Effector CD4-positive, alpha-beta T cell (primary cell): ENCODE measurements around the gene KLK12.

Source experiments
- DNase-seq: peaks from one replicate; pipeline ENCODE4 v3.0.0-alpha.2; 2020

Gene KLK12

DNA sequence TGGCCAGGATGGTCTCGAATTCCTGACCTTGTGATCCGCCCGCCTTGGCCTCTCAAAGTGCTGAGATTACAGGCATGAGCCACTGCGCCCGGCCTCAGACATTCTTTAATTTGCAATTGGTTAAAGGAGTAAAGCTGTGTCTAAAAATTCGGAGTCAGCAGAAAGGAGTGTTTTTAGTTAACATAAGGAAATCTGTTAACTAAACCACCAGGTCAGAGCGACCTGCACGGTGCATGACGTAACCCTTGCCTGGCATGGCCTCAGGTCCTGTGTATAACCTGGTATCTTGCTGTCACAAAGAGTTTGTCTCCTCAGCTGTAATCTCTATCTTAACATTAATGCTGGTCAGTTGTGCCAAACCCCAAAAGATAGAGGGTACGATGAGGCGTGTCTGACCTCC, 9.5 kb upstream of the KLK12 start:
- DNase-seq = no peak

DNA sequence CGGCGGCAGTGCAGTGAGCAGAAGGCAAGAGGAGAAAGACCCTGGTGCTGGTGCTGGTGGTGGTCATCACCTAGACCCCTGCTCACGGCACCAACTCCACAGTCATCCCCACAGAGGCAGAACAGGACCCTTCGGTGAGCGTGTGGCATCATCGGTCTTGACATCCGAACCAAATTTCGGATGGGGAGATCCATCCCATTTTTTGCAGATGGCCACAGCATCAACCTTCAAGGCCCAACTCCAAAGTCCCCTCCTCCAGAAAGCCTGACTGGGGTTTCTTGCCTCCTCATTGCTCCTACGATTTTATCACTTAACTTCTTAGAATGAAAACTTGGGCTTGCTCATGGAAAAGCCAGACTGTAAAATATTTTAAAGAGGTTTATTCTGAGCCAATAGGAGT, 8.7 kb upstream of the KLK12 start:
- no peak for DNase-seq

DNA sequence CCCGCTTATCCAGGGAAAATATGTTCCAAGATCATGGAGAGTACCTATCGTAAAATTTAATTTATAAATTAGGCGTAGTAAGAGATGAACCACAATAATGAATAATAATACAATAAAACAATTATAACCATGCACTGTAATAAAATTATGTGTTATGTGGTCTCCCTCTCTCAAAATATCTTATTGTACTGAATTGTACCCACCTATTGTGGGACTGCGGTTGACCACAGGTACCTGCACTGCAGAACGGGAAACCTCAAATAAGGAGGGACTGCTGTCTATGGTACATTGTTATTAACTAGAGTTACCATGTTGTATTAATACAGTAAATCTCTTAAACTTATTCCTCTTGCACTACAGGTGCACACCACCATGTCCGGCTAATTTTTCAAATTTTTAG, 5.3 kb upstream of the KLK12 start:
- DNase-seq = no peak

DNA sequence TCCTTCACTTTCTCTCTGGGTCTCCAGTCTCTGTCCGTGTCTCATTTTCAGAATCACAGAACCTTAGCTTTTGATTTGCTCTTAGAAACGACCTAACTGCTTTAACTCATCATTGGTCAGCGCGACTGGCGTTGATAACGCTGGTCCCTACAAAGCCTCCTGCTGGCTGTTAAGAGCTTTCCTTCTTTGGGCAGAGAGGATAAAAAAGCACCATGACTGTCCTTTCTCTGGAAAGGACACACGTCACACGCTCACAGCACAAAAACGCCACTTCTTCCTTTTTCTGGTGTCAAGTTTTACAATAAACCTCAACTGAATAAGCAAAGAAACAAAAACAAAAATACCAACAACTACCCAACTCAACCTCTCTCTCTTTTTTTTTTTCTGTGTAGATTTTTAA, 1.7 kb upstream of the KLK12 start:
- DNase-seq = no peak

DNA sequence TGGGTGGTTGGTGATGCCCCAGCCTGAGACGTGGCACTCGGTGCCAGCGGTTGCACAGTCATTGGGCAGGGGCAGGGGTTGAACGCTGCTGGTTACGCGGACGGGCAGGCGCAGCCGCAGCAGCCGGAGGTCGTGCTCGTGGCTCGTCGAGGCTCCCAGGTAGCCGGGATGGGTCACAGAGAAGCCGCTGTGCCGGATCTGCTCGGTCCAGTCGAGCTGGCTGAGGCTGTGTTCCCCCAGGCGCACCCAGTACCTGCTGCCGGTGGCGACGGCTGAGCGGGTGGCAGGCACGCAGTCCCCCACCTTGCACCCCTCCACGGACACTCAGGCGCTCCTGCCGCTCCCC, 2.9 kb downstream of the KLK12 start:
- DNase-seq = no peak

DNA sequence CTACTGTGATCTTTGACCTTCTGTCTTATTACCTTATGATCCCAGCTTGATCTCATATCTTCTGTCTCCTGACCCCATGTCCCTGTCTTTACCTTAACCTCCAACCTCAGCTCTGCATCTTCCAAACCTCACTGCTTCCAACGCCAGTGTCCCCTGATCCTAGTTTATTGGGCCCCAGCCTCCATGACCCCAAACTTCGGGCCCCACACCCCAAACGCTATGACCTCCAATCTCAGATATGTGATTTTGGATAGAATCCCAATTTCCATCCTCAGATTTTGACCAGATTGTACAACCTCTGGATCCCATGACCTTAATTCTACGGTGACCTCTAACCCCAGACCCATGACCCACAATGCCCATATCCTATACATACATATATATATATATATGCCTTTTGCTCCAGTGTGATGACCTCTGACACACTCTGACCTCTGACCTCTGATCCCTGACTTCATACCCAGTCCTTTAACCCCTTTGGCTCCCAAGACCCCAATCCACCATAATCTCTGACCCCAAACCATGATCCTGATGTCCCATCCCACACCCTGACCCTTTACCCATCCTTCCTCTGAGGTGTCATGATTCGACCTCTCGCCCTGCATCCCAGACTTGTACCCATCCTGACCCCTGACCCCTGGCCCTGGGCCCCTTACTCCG, 3.5 kb downstream of the KLK12 start:
- no peak for DNase-seq

DNA sequence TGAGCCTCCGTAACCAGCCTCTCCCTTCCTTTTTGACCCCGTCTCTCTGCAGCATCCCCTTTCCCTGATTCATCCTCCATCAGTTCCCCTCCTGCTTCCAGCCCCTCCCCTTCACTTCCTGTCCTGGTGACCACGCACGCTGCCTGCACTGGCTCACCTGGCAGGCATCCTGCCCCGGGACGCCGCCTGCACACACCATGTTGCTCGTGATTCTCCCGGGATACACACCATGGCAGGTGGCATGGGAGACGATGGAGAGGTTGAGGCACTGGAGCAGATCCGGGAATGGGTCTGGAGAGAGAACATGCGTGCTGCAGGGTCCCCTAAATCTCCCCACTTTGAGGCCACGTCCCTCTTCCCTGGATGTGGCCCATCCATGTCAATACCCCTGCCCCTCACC, 4.2 kb downstream of the KLK12 start:
- no peak for DNase-seq

DNA sequence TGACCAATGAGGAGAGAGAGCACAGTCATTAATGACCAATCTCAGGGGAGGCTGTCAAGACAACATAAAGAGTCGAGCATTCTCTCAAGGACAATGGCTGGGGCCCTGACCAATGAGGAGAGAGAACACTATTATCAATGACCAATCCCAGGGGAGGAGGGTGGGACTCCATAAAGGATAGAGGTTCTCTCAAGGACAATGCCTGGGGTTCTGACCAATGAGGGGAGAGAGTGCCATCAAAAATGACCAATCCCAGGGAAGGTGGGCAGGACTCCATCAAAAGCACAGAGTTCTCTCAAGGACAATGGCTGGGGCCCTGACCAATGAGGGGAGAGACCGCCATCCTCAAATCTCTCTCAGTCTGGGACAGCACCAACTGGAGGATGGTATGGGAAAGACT, 5.1 kb downstream of the KLK12 start:
- no peak for DNase-seq

DNA sequence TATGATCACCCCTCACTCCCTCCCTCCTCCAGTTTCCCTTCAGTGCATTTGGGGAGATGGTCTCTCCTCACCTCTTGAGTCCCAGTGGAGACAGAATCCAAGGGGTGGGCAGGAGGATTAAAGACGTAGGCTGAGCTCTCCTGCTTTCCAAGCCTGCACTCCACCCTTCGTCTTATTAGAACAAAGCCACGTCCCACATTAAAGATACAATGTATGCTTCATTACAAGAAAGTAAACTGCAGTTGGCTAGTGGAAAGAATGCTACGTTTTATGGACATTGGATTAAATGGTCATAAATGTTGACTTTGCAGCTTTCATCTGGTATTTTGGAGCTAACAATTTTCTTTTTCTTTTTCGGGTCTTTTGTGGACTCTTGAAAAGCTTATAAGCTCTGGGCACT, 6.9 kb downstream of the KLK12 start:
- no peak for DNase-seq

DNA sequence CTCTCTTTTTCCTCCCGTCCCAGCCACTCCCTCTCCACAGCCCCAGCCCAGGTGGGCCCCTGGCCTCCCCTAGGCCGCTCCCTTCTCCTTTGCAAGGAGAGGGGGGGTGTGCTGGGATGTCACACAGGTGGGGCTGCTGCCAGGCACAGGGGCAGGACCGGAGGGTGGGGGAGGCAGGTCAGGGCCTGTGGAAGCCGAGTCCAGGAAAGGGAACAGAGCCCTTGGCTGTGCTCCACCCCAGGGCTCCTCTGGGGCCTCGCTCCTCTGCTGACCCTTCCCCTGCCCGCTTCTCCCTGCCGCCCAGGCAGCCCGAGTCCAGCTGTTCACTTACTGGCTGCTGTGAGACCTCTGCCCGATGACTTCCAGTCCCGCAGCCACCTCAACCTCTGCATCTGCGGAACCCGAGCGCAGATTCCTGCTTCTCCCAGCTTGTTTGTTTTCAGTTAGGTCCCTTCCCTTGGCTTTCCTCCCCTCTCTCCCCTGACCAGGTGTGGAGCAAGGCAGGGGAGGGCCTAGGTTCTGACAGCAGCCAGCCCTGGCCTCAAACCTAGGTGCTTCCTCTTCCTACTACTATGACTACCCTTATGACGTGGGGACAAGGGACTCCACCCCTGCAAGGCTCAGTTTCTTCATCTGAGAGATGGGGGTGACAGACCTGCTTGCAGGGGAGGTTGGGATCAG, 7.5 kb downstream of the KLK12 start:
- no peak for DNase-seq

DNA sequence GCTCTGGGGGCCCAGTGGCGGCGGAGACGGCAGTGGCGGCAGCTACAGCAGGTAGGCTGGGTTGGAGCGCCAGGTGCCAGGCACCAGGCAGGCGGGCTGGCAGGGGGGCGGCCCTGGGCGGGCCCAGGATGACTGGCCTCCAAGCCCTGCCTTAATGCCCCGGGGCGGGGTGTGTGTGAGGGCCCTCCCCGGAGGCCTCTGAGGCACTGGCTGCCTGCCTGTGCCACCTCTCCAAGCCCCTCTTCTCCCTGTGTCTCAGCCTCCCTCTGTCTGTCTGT, 8.3 kb downstream of the KLK12 start, which contains the start of gene KLK11:
TSS of gene KLK11 (minus strand) at position 63 of the 278 bp plus-strand sequence. CDS start 985 bp downstream, outside the sequence.
- DNase-seq = no peak

DNA sequence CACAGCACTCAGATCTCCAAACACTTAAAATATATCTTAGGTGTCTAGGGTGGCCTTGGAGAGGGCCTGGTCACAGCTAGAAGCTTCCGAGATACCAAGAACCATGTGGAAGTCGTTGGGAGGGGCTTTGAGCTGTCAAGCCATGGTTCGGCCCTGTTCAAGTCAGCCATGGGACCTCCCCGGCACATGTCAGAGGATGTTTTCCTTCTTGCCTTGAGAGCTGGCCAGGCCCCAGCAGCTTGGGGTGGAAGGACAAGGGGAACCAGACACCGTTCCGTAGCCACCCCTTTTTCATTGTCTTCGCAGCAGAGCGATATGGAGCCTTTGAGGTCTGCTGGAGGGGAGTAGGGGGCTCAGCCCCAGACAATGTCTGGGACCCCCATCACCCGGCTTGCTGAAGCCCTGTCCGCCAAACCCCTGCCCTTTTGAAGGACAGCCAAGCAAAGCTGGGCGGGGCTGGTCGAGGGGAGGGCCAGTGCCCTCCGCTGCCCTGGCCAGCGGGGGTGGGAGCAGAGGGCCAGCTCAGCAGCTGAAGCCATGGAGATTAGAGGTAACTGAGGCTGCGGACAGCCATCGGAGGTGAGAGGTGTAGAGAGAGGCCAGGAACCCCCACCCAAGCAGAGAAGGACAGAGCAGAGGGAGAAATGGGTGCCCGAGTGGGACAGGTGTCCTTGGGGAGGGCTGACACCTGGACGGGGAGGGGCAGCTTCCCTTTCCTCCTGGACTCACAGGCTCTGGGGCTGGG, 8.8 kb downstream of the KLK12 start:
- DNase-seq = no peak

DNA sequence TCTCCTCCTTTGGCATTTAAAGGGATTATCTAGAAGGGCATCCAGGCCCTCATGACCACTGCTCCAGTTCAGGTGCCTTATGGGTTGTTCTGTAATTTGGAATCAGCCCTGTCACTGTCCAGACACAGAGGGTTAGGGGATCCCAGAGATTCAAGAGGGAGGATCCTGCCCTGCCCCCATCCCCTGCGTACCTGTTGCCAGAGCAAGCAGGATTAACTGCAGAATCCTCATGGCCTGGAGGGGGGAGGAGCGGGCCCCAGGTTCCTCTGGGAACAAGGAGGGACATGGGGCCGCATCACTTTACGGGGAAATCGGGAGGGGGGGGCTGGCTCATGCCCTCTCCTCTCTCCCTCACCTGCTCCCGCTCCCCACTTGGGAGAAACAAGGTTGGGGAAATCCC, 9.4 kb downstream of the KLK12 start:
- no peak for DNase-seq

DNA sequence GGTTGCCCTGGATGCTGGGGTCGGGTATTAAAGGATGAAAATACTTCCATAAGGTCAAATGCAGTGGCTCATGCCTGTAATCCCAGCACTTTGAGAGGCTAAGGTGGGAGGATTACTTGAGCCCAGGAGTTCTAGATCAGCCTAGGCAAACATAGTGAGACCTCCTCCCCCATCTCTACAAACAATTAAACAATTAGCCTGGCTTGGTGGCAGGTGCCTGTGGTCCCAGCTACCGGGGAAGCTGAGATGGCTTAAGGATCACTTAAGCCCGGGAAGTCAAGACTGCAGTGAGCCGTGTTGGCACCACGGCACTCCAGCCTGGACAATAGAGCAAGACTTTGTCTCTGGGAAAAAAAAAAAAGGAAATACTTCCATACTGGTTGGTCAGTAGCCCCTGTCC, 9.9 kb downstream of the KLK12 start:
- no peak for DNase-seq

DNA sequence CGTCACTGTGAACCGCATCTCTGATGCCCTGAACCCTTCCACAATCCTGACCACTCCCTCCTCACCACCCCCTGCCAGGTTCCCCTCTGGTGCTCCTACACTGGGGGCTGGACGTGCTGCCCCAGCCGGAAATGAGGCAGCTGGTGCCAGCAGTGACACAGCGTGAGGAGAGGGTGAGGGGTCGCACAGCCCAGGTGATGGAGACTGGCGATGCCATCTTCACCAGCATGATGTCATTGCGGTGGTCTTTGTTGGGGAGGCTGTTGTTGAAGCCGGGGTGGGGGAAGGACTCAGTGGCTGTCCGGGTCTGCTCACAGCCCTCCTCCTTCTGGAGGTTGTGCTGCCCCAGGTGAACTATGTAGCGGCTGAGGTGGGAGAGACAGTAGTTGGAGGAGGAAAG, 10.9 kb downstream of the KLK12 start:
- DNase-seq = no peak

DNA sequence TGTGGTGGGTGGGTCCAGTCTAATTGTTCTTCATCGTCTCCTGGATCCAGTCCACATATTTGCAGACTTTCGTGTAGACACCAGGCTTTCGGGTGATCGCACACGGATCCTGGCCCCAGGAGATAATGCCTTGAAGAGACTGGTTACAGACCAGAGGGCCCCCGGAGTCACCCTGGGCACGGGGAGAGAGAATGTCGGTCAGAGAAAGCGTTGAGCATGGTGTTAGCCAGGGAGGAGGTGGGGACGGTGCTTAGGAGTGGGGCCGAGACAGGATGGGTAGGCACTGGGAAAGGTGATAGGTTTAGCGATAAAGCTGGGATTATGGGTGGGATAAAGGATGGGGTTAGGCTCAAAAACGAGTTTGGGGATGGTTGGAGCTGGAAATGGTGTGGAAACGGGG, 12.3 kb downstream of the KLK12 start:
- no peak for DNase-seq

DNA sequence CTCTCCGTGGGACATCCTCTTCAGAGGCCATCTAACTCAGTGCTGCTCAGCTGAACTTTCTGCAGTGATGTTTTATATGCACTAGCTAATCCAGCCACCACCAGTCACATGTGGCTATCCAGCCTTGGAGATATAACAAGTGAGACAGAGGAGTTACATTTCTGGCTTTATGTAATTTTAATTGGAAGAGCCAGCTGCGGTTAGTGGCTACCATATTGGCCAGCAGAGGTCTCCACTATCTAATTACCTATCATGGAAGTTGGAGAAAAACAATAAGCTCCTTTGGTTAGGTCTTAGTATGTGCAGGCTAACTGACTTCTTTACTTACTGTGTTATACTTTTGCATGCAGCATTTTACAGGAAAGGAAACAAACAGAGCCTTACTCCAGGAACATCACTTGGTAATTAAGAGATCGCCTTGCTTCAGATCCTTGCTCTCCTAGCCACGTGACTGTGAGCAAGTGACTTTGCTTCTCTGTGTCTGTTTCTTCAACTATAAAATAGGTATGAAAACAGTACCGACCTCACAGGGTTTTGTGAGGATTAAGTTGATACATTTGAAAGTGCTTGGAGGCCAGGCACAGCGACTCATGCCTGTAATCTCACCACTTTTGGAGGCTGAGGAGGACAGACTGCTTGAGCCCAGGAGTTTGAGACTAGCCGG, 13.7 kb downstream of the KLK12 start:
- no peak for DNase-seq

DNA sequence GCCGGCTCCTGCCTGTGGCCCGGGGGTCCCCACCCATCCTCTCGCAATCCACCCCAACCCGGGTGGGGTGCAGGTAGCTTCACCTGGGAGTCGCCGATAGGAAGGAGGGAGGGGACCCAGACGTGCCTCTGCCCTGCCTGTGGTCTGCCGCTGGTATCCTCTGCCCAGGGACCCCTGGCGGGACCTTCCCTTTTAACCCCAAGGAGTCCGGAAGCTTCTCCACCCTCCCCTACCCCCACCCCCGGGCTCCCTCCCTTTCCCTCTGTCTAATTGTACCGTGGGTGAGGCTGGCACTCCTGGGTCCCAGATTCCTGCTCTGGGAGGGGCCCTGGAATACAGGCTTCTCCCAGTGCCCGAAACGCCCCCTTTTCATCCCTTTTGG, 15.3 kb downstream of the KLK12 start, which contains the start of gene KLK10:
TSS of gene KLK10 (minus strand) at position 166 of the 382 bp plus-strand sequence. CDS start 579 bp downstream, outside the sequence.
- DNase-seq = no peak

DNA sequence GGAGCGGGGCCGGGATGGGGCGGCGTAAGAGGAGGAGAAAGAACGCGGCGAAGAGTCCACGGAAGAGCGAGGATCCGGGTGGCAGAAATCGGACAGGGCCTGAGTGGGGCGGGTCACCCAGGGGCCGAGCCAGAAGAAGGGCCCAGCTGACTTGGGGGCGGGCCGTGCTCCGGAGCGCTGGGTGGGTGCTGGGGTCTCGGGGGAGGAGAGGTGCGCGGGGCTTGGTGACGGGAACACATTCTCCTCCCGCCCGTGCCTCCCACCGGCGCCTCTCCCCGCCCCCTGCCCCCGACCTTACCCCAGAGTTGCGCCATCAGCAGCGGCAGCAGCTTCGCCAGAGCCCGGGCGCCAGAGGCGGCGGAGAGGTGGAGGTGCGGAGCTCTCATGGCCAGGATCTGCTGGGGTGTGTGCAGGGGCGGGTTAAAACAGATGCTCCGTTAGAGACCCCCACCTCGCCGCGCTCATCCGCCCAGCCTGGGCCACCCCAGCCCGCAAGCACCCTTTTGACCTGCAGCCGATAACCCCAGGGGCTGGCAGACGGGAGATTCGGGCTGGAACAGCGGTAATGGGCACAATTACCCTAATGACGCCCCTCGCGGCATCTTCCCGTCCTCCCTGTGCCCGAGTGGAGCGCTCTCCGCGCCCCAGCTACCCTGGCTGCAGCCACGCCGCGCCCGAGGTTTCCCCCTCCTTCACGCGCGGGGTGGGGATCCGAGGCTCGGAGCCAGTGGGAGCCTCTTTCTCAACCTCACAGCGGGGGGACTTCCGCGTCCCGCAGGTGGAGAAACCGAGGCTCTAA, 15.9 kb downstream of the KLK12 start:
- no peak for DNase-seq

DNA sequence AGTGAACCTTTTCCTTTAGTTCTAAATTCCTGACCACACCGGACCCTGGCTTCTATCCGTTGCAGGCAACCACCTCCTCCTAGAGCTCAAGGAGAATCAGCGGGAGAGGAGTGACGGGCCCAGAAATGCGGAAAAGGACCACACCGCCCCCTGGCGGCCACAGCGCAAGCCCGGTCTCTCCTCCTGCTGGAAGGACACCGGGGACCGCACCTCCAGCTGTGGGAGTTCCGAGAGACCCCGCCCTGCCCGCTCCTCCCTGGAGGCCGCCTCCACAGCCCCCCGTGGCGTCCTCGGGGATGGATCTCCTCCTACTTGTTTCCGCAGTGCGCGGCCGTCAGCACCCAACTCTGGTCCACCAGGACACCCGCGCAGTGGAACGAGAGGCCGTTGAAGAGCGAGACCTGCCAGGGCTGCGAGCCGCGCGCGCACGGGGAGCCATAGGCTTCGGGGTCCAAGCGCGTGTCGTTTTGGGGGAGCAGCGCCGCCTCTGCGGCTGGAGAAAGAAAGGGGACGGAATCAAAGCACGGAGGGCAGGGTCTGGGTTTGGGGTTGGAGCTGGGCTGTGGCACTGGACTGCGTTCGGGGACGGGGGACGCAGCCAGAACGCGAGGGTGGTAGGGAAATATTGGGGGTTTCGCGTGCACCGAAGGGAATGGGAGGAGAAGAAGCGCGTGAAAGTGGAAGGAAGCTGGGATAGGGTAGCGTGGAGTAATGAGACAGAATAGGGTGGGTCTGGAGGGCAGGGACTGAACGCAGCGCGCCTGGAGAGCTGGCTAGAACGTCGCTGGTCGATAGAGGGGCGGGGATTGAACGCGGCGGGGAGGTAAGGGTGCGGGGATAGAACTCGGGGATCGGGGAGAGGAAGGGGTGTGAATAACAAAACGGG, 17.8 kb downstream of the KLK12 start:
- DNase-seq = peak; percentile 5

DNA sequence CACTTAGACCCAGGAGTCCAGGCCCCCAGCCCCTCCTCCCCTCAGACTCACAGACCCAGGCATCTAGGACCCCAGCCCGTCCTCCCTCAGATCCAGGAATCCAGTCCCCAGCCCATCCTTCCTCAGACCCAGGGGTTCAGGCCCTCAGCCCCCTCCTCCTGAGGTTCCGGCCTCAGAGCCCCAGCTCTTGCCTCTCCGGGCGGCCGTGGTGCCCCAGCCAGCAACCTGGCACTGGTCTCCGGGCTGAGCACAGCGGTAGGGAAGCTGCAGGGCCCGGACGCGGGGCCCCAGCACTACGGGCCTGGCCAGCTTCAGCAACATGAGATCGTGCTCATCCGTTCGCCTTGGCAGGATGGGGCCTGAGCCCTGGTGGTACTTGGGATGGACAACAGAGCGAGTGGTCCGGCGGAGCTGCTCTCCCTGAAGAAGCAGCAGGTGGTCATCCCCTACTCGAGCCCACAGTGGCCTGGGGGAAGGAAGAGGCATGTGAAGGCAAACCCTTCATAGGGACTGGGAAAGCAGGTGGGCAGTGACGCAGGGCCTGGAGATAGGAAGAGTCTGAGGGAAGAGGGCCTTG, 19.0 kb downstream of the KLK12 start:
- DNase-seq = no peak

DNA sequence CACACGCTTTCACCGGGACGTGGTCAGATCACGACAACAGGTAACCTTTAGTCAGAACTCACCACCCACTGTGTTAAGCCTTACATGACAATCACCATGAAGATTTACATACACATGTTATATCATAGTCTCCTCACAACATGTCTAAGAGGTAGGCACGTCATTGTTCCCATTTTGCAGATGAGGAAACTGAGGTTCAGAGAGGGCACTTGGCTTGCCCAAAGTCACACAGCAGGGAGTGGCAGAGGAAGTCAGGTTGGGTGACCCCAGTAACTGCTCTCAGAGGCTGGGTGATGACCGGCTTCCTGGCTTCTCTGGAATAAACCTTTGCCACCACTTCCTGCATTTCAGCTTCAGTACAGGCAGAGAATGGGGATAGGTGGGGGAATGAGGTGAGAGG, 20.6 kb downstream of the KLK12 start:
- DNase-seq = no peak
